Skeletal muscle tissue (tissue), 4 donors: ENCODE measurements around the gene PNPLA7. TPM values are rescaled to one million over a fixed set of nuclear protein-coding genes. Genes with fewer than 3 reads are reported as not detected.
"Not testable (repeated sequence)": the region's sequence is repeated elsewhere in the genome, so short reads cannot be mapped to it uniquely, and the experiment has no call there.

Experiments
- H3K27ac ChIP-seq: one replicate; pipeline ENCODE4 v1.7.0; 2013; ENCODE audit warnings: mild to moderate bottlenecking, low read depth, low read length, inconsistent platforms
- H3K27me3 ChIP-seq, 3 donors: one replicate each; pipeline ENCODE4 v1.7.0; 2013; ENCODE audit warnings: low read length in 3 of 3; ENCODE audit not compliant: control insufficient read depth in 3 of 3, insufficient read depth in 3 of 3
- H3K36me3 ChIP-seq, 3 donors: one replicate each; pipeline ENCODE4 v1.7.0; 2013; ENCODE audit warnings: low read length in 3 of 3; ENCODE audit not compliant: control insufficient read depth in 3 of 3, insufficient read depth in 3 of 3
- H3K4me1 ChIP-seq, 3 donors: one replicate each; pipeline ENCODE4 v1.7.0; 2013; ENCODE audit warnings: low read length in 3 of 3, mild to moderate bottlenecking in 3 of 3; ENCODE audit not compliant: control insufficient read depth in 3 of 3, insufficient read depth in 3 of 3
- H3K4me3 ChIP-seq, 3 donors: one replicate each; pipeline ENCODE4 v1.7.0; 2013; ENCODE audit warnings: low read length in 3 of 3
- H3K9ac ChIP-seq, 3 donors: one replicate each; pipeline ENCODE4 v1.7.0; 2013; ENCODE audit warnings: low read length in 3 of 3, mild to moderate bottlenecking in 3 of 3, moderate library complexity in 2 of 3, low read depth in 1 of 3
- H3K9me3 ChIP-seq, 3 donors: one replicate each; pipeline ENCODE4 v1.7.0; 2013; ENCODE audit warnings: low read length in 3 of 3; ENCODE audit not compliant: control insufficient read depth in 3 of 3
- total RNA-seq: library from RNA; depleted of rRNA; stranded (reverse); fragments of >200 nt; gene quantifications from one replicate; pipeline ENCODE4 v1.2.3, GENCODE V29; 2014
- donor health status: Osteomylitis.

The PNPLA7 gene
- total RNA-seq, 1 donor from 2014 or later: 1.0 TPM

DNA sequence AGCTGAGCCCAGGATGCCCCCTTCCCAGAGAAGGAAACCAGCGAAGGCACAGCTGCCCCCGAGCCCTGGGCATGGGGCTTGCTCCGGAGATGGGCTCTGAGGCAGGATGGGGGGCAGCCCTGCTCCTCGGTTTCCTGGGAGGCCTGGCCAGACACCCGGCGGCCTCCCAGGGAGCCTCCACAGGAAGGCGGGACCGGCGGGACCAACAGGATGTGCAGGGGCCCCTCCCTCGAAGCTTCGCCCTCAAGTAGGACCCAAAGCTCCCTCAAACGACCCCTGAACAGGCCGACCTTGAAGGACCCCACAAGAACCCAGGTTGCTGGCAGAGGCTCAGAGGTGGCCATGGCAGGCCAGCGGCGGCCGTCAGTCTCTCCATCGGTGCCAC lies 138.9 kb downstream of the PNPLA7 start:
- H3K9me3 ChIP-seq: no peaks in the 10 kb centered on the region
- peaks cover 14 to 39% (median 28%) of the 10 kb centered on the region in 3 donors for H3K4me1 ChIP-seq
- H3K27me3 ChIP-seq: no peaks in the 10 kb centered on the region
- H3K36me3 ChIP-seq: no peaks in the 10 kb centered on the region
- H3K4me3 ChIP-seq: no peak overlapping the region
- H3K27ac ChIP-seq: peak overlapping the region; percentile 25
- no peak overlapping the region for H3K9ac ChIP-seq

DNA sequence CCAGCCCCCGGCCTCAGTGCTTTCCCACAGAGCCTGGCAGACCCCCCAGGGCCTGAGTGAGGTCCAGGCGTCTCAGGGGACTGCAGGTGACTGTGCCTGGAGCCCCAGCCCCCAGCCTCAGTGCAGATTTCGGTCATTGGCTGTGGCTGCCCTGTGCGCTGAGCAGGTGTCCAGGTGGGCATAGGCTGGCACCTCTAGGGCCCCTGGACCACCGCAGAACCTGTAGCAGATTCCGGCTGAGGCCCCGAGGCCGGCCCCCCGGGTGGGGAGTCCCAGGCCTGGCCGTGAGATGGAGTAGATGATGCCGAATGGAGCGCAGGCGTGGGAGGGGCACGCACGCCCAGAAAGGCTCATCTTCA lies 139.3 kb downstream of the PNPLA7 start:
- Histone ChIP-seq H3K27ac (peak overlapping the region; percentile 25), H3K36me3 (no peaks in the 10 kb centered on the region), H3K9me3 (no peaks in the 10 kb centered on the region), H3K4me1 (peaks cover 14 to 40% (median 30%) of the 10 kb centered on the region in 3 donors), H3K9ac (peak overlapping the region in 1 of 3 donors; percentile 8), H3K4me3 (no peak overlapping the region), H3K27me3 (no peaks in the 10 kb centered on the region)

DNA sequence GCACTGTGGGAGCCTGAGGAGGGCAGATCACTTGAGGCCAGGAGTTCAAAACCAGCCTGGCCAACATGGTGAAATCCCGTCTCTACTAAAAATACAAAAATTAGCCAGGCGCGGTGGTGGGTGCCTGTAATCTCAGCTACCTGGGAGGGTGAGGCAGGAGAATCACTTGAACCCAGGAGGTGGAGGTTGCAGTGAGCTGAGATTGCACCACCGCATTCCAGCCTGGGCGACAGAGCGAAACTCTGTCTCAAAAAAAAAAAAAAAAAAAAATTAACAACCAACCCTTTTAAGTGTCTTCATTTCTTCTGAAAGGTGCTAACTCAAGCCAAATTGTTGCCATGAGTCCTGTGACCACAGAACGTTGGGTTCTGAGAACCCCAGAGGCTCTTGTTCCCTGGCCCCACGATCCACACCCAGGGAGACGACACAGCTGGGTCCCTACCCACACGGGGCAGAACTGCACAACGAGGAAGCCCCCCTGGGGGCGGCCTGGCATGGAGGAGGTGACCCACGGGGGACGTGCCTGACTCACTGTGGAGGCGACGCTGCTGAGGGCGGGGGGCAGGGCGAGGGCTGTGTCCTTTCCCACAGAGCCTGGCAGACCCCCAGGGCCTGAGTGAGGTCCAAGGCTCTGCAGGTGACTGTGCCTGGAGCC lies 139.8 kb downstream of the PNPLA7 start:
- H3K27ac ChIP-seq, H3K9me3 ChIP-seq, H3K36me3 ChIP-seq, H3K27me3 ChIP-seq, H3K4me3 ChIP-seq: not testable (repeated sequence)
- peaks cover 14 to 40% (median 30%) of the 10 kb centered on the region in 3 donors for H3K4me1 ChIP-seq
- peak overlapping the region in 1 of 3 donors; percentile 8 for H3K9ac ChIP-seq

Other genes starting within 250 kb of the PNPLA7 start
- 2.1 TPM for gene NRARP, start 248.1 kb downstream of the PNPLA7 start, total RNA-seq
- 8.4 TPM for gene EXD3, start 127.2 kb downstream of the PNPLA7 start, total RNA-seq
- gene NOXA1, start 127.0 kb downstream of the PNPLA7 start, total RNA-seq: 0.52 TPM
- gene ENTPD8, start 109.0 kb downstream of the PNPLA7 start, total RNA-seq: not detected
- 4.2 TPM for gene NSMF, start 91.1 kb downstream of the PNPLA7 start, total RNA-seq
- gene MRPL41, start 1.5 kb upstream of the PNPLA7 start, total RNA-seq: 32.9 TPM
- gene DPH7, start 28.5 kb upstream of the PNPLA7 start, total RNA-seq: 13.0 TPM
- 13.0 TPM for gene ZMYND19, start 40.1 kb upstream of the PNPLA7 start, total RNA-seq
- gene ARRDC1, start 55.3 kb upstream of the PNPLA7 start, total RNA-seq: 14.6 TPM
- gene EHMT1, start 68.6 kb upstream of the PNPLA7 start, total RNA-seq: 43.3 TPM